CD4-positive, alpha-beta T cell (primary cell): Measurements from ENCODE around the gene SMOC2. TPM values are rescaled to one million over a fixed set of nuclear protein-coding genes. Genes with fewer than 3 reads are reported as not detected.

Source experiments
- ATAC-seq: fragments of 200-7000 bp; cut with Tn5 transposase; one replicate; pipeline ENCODE4 v1.10.0; 2022; ENCODE audit warnings: mild to moderate bottlenecking; ENCODE audit not compliant: poor library complexity
- CTCF ChIA-PET: fragments of 350-600 bp; sonication (Branson Sonifier 250); formaldehyde crosslinking; loops from one replicate; lab custom pipeline; 2021; ENCODE audit warnings: antibody characterized with exemption, inconsistent platforms; lab: Charles Lee
- POLR2A ChIA-PET: fragments of 350-600 bp; sonication (Branson Sonifier 250); formaldehyde crosslinking; loops from one replicate; lab custom pipeline; 2021; ENCODE audit warnings: antibody characterized with exemption, inconsistent platforms; lab: Charles Lee
- DNase-seq, 14 experiments: peaks; one replicate each; pipeline ENCODE4 v3.0.0-alpha.2; 2013 to 2020; ENCODE audit warnings: mixed read lengths in 2 of 14
- H3K27ac ChIP-seq, 2 donors: one replicate each; pipeline versions ENCODE4 v1.5.1 to v1.7.0; 2013; ENCODE audit warnings: low read length in 2 of 2, low read depth in 1 of 2, mild to moderate bottlenecking in 1 of 2
- H3K27me3 ChIP-seq, 2 experiments: 1 replicate in 1 of 2; 2 replicates in 1 of 2; pipeline versions ENCODE4 v1.6.1 to v1.7.0; 2013; ENCODE audit warnings: low read length in 2 of 2, control low read depth in 1 of 2, mild to moderate bottlenecking in 1 of 2, moderate library complexity in 1 of 2; ENCODE audit not compliant: insufficient read depth in 2 of 2, control insufficient read depth in 1 of 2
- H3K36me3 ChIP-seq: one replicate; pipeline ENCODE4 v1.6.1; 2013; ENCODE audit warnings: low read length, control low read depth; ENCODE audit not compliant: insufficient read depth
- H3K4me1 ChIP-seq: one replicate; pipeline ENCODE4 v1.6.1; 2013; ENCODE audit warnings: low read length, control low read depth; ENCODE audit not compliant: insufficient read depth
- H3K4me3 ChIP-seq: one replicate; pipeline ENCODE4 v1.5.1; 2013; ENCODE audit warnings: mild to moderate bottlenecking, low read length, moderate library complexity
- H3K9me3 ChIP-seq, 2 experiments: 1 replicate in 1 of 2; 2 replicates in 1 of 2; pipeline versions ENCODE4 v1.6.1 to v1.7.0; 2013; ENCODE audit warnings: low read length in 2 of 2, mild to moderate bottlenecking in 2 of 2, control low read depth in 1 of 2, moderate library complexity in 1 of 2; ENCODE audit not compliant: control insufficient read depth in 1 of 2, insufficient read depth in 1 of 2
- H3K27ac Mint-ChIP-seq: one replicate; pipeline ENCODE4 v1.8.0; 2020; ENCODE audit warnings: mixed read lengths
- H3K27me3 Mint-ChIP-seq: one replicate; pipeline ENCODE4 v1.8.0; 2021; ENCODE audit warnings: mixed read lengths
- H3K36me3 Mint-ChIP-seq: one replicate; pipeline ENCODE4 v1.8.0; 2021; ENCODE audit warnings: low read depth, mixed read lengths
- H3K4me1 Mint-ChIP-seq: one replicate; pipeline ENCODE4 v1.8.0; 2021; ENCODE audit warnings: low read depth, mixed read lengths
- H3K4me3 Mint-ChIP-seq: one replicate; pipeline ENCODE4 v1.8.0; 2020; ENCODE audit warnings: mild to moderate bottlenecking, mixed read lengths
- H3K9me3 Mint-ChIP-seq: one replicate; pipeline ENCODE4 v1.8.0; 2020; ENCODE audit warnings: mixed read lengths
- intact Hi-C, 2 experiments: fragments of 100-400 bp; cut with DNase I in 1 of 2; cut with micrococcal nuclease in 1 of 2; formaldehyde crosslinking; loops; one replicate each; pipeline versions ENCODE4 v1.15.1 to v1.9.0; 2023 to 2025; cut with DNase I, micrococcal nuclease
- total RNA-seq, 174 experiments: library from RNA in 2 of 174; stranded (reverse) in 2 of 174; gene quantifications; one replicate each; pipeline ENCODE4 v1.2.3 and lab custom pipeline; 2021 to 2026
- TF ChIP-seq, protein P1 (sequence below): fragments of 200-600 bp; IDR thresholded peaks from one replicate; pipeline ENCODE4 v1.8.0; 2022; ENCODE audit warnings: antibody characterized with exemption, mild to moderate bottlenecking

Gene SMOC2
- total RNA-seq, 2 experiments from 2014 or later: not detected

- no peak for ATAC-seq
- POLR2A ChIA-PET: no interaction called here
- H3K4me3 ChIP-seq: no peak overlapping the region
These were observed 273.7 kb downstream of the SMOC2 start for GRCh38 chr6:168714547-168715260.

DNA sequence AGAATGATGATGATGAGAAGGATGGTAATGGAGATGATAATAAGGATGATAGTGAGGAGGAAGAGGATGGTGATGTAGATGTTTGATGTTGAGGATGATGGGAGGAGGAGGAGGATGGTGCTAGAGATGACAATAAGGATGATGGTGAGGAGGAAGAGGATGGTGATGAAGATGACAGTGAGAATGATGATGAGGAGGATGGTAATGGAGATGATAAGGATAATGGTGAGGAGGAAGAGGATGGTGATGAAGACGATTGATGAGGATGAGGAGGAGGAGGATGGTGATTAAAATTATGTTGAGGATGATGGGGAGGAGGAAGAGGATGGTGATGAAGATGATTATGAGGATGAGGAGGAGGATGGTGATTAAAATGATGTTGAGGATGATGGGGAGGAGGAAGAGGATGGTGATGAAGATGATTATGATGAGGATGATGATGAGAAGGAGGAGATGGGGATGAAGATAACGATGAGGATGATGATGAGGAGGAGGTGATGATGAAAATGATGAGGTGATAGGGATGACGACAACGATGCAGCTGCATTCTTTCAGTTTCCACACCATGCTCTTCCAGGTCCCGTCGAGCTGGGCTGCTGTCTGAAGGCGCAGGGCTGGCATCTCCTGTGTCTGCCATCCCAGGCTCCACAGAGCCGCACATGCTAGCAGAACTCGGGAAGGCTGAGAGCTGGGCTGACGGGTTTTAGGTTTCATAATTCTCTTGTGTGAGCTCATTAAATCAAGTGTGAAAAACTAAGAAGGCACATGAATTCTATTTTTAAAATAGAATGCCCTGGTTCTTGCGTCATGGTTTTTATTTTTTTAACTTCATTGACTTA, 274.9 kb downstream of the SMOC2 start:
- no peak overlapping the region for H3K4me3 Mint-ChIP-seq
- H3K4me3 ChIP-seq: no peak overlapping the region
- intact Hi-C loops: no loop called here
- no peak for DNase-seq
- H3K27ac ChIP-seq: no peak overlapping the region
- ATAC-seq: no peak
- ChIA-PET CTCF (no interaction called here), POLR2A (no interaction called here)
- H3K27ac Mint-ChIP-seq: no peak overlapping the region
- no peaks in the 10 kb centered on the region for H3K4me1 ChIP-seq
- H3K4me1 Mint-ChIP-seq: no peaks in the 10 kb centered on the region
- TF ChIP-seq, protein P1, sequence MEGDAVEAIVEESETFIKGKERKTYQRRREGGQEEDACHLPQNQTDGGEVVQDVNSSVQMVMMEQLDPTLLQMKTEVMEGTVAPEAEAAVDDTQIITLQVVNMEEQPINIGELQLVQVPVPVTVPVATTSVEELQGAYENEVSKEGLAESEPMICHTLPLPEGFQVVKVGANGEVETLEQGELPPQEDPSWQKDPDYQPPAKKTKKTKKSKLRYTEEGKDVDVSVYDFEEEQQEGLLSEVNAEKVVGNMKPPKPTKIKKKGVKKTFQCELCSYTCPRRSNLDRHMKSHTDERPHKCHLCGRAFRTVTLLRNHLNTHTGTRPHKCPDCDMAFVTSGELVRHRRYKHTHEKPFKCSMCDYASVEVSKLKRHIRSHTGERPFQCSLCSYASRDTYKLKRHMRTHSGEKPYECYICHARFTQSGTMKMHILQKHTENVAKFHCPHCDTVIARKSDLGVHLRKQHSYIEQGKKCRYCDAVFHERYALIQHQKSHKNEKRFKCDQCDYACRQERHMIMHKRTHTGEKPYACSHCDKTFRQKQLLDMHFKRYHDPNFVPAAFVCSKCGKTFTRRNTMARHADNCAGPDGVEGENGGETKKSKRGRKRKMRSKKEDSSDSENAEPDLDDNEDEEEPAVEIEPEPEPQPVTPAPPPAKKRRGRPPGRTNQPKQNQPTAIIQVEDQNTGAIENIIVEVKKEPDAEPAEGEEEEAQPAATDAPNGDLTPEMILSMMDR: no peak
- peaks cover 0 to 23% of the 10 kb centered on the region in 2 experiments for H3K9me3 ChIP-seq
- no peaks in the 10 kb centered on the region for H3K9me3 Mint-ChIP-seq
- H3K36me3 Mint-ChIP-seq: no peaks in the 10 kb centered on the region
- H3K27me3 ChIP-seq: no peaks in the 10 kb centered on the region
- H3K27me3 Mint-ChIP-seq: peaks cover 15% of the 10 kb centered on the region
- no peaks in the 10 kb centered on the region for H3K36me3 ChIP-seq

More at GRCh38 chr6:168714547-168715260, 273.7 kb downstream of the SMOC2 start:
- CTCF ChIA-PET: no interaction called here
- H3K27me3 ChIP-seq: no peaks in the 10 kb centered on the region
- Mint-ChIP-seq H3K4me3 (no peak overlapping the region), H3K9me3 (no peaks in the 10 kb centered on the region), H3K27ac (no peak overlapping the region), H3K27me3 (peaks cover 18% of the 10 kb centered on the region), H3K36me3 (no peaks in the 10 kb centered on the region), H3K4me1 (no peaks in the 10 kb centered on the region)
- H3K27ac ChIP-seq: no peak overlapping the region
- H3K9me3 ChIP-seq: peaks cover 0 to 23% of the 10 kb centered on the region in 2 experiments
- TF ChIP-seq, protein P1: no peak
- no peak for DNase-seq
- no peaks in the 10 kb centered on the region for H3K36me3 ChIP-seq
- intact Hi-C loops: no loop called here
- no peaks in the 10 kb centered on the region for H3K4me1 ChIP-seq

GRCh38 chr6:168716581-168716980, 275.6 kb downstream of the SMOC2 start:
- ATAC-seq: no peak
- intact Hi-C loops: no loop called here

More at GRCh38 chr6:168716581-168716980, 275.6 kb downstream of the SMOC2 start:
- TF ChIP-seq, protein P1: no peak
- Histone ChIP-seq H3K27ac (no peak overlapping the region), H3K36me3 (no peaks in the 10 kb centered on the region), H3K27me3 (no peaks in the 10 kb centered on the region), H3K4me1 (no peaks in the 10 kb centered on the region), H3K9me3 (peaks cover 0 to 23% of the 10 kb centered on the region in 2 experiments), H3K4me3 (no peak overlapping the region)
- ChIA-PET POLR2A (no interaction called here), CTCF (no interaction called here)
- Mint-ChIP-seq H3K9me3 (no peaks in the 10 kb centered on the region), H3K27ac (no peak overlapping the region), H3K27me3 (peaks cover 8% of the 10 kb centered on the region), H3K4me3 (no peak overlapping the region), H3K4me1 (no peaks in the 10 kb centered on the region), H3K36me3 (no peaks in the 10 kb centered on the region)
- DNase-seq: no peak
